Spleen (tissue), 11 donors: ENCODE data around the gene CHD1L. TPM values are rescaled to one million over a fixed set of nuclear protein-coding genes. Genes with fewer than 3 reads are reported as not detected.

ENCODE experiments used
- DNase-seq: peaks from one replicate; pipeline ENCODE4 v3.0.0-alpha.2; 2020
- H3K27ac ChIP-seq, 8 donors: fragments of 200-600 bp; sonication (generic) in 7 of 8; 1 replicate in 4 of 8; 2 replicates in 4 of 8; pipeline versions ENCODE4 v1.5.0 to v1.8.0; 2016 to 2021; ENCODE audit warnings: inconsistent platforms in 4 of 8, mild to moderate bottlenecking in 4 of 8, moderate library complexity in 1 of 8
- H3K27me3 ChIP-seq, 7 donors: fragments of 200-600 bp; sonication (generic) in 6 of 7; replicated peaks in 1 of 7; 1 replicate in 4 of 7; 2 replicates in 3 of 7; pipeline versions ENCODE4 v1.5.0 to v1.8.0; 2016 to 2021; ENCODE audit warnings: inconsistent platforms in 3 of 7, mild to moderate bottlenecking in 1 of 7
- H3K36me3 ChIP-seq, 6 donors: fragments of 200-600 bp; sonication (generic) in 5 of 6; 1 replicate in 4 of 6; 2 replicates in 2 of 6; pipeline versions ENCODE4 v1.5.0 to v1.8.0; 2016 to 2021; ENCODE audit warnings: inconsistent platforms in 2 of 6
- H3K4me1 ChIP-seq, 6 donors: fragments of 200-600 bp; sonication (generic) in 5 of 6; 1 replicate in 3 of 6; 2 replicates in 3 of 6; pipeline versions ENCODE4 v1.5.0 to v1.8.0; 2016 to 2021; ENCODE audit warnings: inconsistent platforms in 3 of 6
- H3K4me3 ChIP-seq, 8 donors: fragments of 200-600 bp; sonication (generic) in 7 of 8; 1 replicate in 4 of 8; 2 replicates in 4 of 8; pipeline versions ENCODE4 v1.5.0 to v1.8.0; 2016 to 2021; ENCODE audit warnings: inconsistent platforms in 4 of 8, mild to moderate bottlenecking in 4 of 8, moderate library complexity in 2 of 8
- H3K9me3 ChIP-seq, 8 donors: fragments of 200-600 bp; sonication (generic) in 7 of 8; 1 replicate in 4 of 8; 2 replicates in 4 of 8; pipeline versions ENCODE4 v1.5.0 to v1.8.0; 2016 to 2021; ENCODE audit warnings: inconsistent platforms in 4 of 8
- POLR2A ChIP-seq, 3 donors: fragments of 450-650 bp; IDR thresholded peaks; one replicate each; pipeline ENCODE4 v1.5.1; 2017; ENCODE audit warnings: antibody characterized with exemption in 3 of 3, mild to moderate bottlenecking in 1 of 3
- POLR2AphosphoS5 ChIP-seq, 3 donors: sonication (generic); formaldehyde crosslinking; IDR thresholded peaks; one replicate each; pipeline ENCODE4 v1.5.1; 2017; ENCODE audit warnings: antibody characterized with exemption in 3 of 3
- WGBS, 5 donors: extraction: QIAGEN DNeasy Blood & Tissue Kit in 3 of 5; methylation state at CpG; one replicate each; pipeline versions ENCODE4 v1.1.5 to v1.1.7; 2013 to 2018; 5-methylcytosine and 5-hydroxymethylcytosine counted together
- intact Hi-C: fragments of 100-400 bp; cut with DNase I; formaldehyde crosslinking; loops from one replicate; pipeline ENCODE4 v1.15.0; 2023; ENCODE audit warnings: low total_unique reads
- polyA plus RNA-seq, 3 donors: library from polyadenylated mRNA; stranded (reverse); fragments of 200-250 nt; gene quantifications; one replicate each; pipeline ENCODE4 v1.2.1, GENCODE V29; 2013
- total RNA-seq, 7 donors: library from RNA; depleted of rRNA in 3 of 7; stranded (reverse); fragments of >200 nt in 3 of 7; fragmentation: NEBNext Ultra II Directional in 4 of 7; extraction: Animal tissue kit (Norgen Biotek cat#: 25700) in 4 of 7; gene quantifications; one replicate each; pipeline versions ENCODE4 v1.1.0 to v1.2.1, GENCODE V29; 2016 to 2021
- TF ChIP-seq, protein P1 (sequence below), 11 experiments: fragments of 200-600 bp in 7 of 11; fragments of 450-650 bp in 4 of 11; sonication (generic) in 4 of 11; IDR thresholded peaks in 8 of 11; conservative IDR thresholded peaks in 3 of 11; 1 replicate in 7 of 11; 2 replicates in 4 of 11; pipeline versions ENCODE4 v1.4.0 to v1.8.0; 2016 to 2021; ENCODE audit warnings: antibody characterized with exemption in 11 of 11, inconsistent platforms in 4 of 11, mild to moderate bottlenecking in 1 of 11
- donor health status: healthy with polysubstance abuse.
- donor health status: DM: no; HTN: no; CAD: no; lungs with moderate emphysema.
- donor health status: DM: no; HTN: no; CAD: no.
- donor health status: Bipolar disorder and iron deficiency.
- donor health status: healthy.
- donor health status: DM: no; HTN: no; CAD: no.
- donor health status: DM: yes; HTN: yes; CAD: no.

The CHD1L gene
- total and polyA plus RNA-seq, 10 donors, result 25.8 to 52.6 (median 38.9) TPM

- no peak for DNase-seq
- H3K4me3 ChIP-seq, result no peak overlapping the region
- H3K36me3 ChIP-seq, result peaks cover 0 to 20% (median 0%) of the 10 kb centered on the region in 6 donors
- no peak for TF ChIP-seq POLR2A (IDR thresholded peaks at IDR 0.05)
- TF ChIP-seq POLR2AphosphoS5 (IDR thresholded peaks at IDR 0.05), result no peak
- TF ChIP-seq, protein P1, sequence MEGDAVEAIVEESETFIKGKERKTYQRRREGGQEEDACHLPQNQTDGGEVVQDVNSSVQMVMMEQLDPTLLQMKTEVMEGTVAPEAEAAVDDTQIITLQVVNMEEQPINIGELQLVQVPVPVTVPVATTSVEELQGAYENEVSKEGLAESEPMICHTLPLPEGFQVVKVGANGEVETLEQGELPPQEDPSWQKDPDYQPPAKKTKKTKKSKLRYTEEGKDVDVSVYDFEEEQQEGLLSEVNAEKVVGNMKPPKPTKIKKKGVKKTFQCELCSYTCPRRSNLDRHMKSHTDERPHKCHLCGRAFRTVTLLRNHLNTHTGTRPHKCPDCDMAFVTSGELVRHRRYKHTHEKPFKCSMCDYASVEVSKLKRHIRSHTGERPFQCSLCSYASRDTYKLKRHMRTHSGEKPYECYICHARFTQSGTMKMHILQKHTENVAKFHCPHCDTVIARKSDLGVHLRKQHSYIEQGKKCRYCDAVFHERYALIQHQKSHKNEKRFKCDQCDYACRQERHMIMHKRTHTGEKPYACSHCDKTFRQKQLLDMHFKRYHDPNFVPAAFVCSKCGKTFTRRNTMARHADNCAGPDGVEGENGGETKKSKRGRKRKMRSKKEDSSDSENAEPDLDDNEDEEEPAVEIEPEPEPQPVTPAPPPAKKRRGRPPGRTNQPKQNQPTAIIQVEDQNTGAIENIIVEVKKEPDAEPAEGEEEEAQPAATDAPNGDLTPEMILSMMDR (IDR thresholded peaks at IDR 0.05 in 8 of 11, conservative IDR thresholded peaks at IDR 0.05 in 3 of 11), result no peak
- H3K27ac ChIP-seq, result no peak overlapping the region
- H3K9me3 ChIP-seq, result no peaks in the 10 kb centered on the region
- H3K4me1 ChIP-seq, result peaks cover 0 to 25% (median 3%) of the 10 kb centered on the region in 6 donors
- no peaks in the 10 kb centered on the region for H3K27me3 ChIP-seq
- intact Hi-C loops, result no loop called here
- 92 to 96% (median 95%) methylated on average over 3 of the region's 3 CpGs for WGBS, 5 donors
Measured at GRCh38 chr1:147209825-147210821, 32.4 kb upstream of the CHD1L start.

GRCh38 chr1:147210987-147211386, 31.5 kb upstream of the CHD1L start:
- TF ChIP-seq POLR2AphosphoS5 (IDR thresholded peaks at IDR 0.05) (no peak), POLR2A (IDR thresholded peaks at IDR 0.05) (no peak)
- TF ChIP-seq, protein P1 (IDR thresholded peaks at IDR 0.05 in 8 of 11, conservative IDR thresholded peaks at IDR 0.05 in 3 of 11), result no peak
- WGBS, 5 donors, result 83 to 95% (median 90%) methylated on average over 2 of the region's 2 CpGs
- Histone ChIP-seq H3K27ac (no peak overlapping the region), H3K4me3 (no peak overlapping the region), H3K36me3 (peaks cover 0 to 20% (median 0%) of the 10 kb centered on the region in 6 donors), H3K4me1 (peaks cover 0 to 28% (median 3%) of the 10 kb centered on the region in 6 donors), H3K9me3 (no peaks in the 10 kb centered on the region), H3K27me3 (no peaks in the 10 kb centered on the region)
- intact Hi-C loops, result no loop called here
- no peak for DNase-seq

- DNase-seq, result no peak
- 94 to 100% (median 99%) methylated on average over 2 of the region's 2 CpGs for WGBS, 5 donors
- TF ChIP-seq, protein P1 (IDR thresholded peaks at IDR 0.05 in 8 of 11, conservative IDR thresholded peaks at IDR 0.05 in 3 of 11), result no peak
- no peak for TF ChIP-seq POLR2A (IDR thresholded peaks at IDR 0.05)
- no peak for TF ChIP-seq POLR2AphosphoS5 (IDR thresholded peaks at IDR 0.05)
- Histone ChIP-seq H3K4me3 (no peak overlapping the region), H3K27ac (no peak overlapping the region), H3K27me3 (no peaks in the 10 kb centered on the region), H3K9me3 (no peaks in the 10 kb centered on the region), H3K36me3 (peaks cover 0 to 20% (median 0%) of the 10 kb centered on the region in 6 donors), H3K4me1 (peaks cover 0 to 28% (median 3%) of the 10 kb centered on the region in 6 donors)
- intact Hi-C loops, result no loop called here
Measured at GRCh38 chr1:147211577-147211976, 30.9 kb upstream of the CHD1L start.

DNA sequence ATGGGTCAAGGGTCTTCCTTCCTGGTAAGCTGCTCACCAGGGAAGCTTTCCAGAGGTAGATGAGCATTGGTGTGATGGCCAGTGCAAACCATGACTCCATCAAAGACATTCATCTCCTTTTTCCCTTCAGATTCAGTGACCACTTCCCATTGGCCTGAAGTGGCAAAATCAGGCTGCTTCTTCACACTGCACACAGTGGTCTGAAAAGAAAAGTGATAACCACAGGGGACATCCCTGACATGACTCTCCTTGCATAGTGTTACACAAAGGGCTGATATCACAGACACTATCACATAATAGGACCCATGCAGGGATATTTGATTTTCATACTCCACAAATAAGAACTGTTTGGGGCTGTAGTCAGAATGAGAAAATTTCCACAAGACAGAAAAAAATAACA, 29.2 kb upstream of the CHD1L start:
- Histone ChIP-seq H3K27me3 (no peaks in the 10 kb centered on the region), H3K36me3 (peaks cover 0 to 20% (median 0%) of the 10 kb centered on the region in 6 donors), H3K4me3 (no peak overlapping the region), H3K9me3 (no peaks in the 10 kb centered on the region), H3K27ac (no peak overlapping the region), H3K4me1 (peaks cover 0 to 28% (median 3%) of the 10 kb centered on the region in 6 donors)
- intact Hi-C loops, result no loop called here
- no peak for DNase-seq
- no peak for TF ChIP-seq POLR2A (IDR thresholded peaks at IDR 0.05)
- TF ChIP-seq, protein P1 (IDR thresholded peaks at IDR 0.05 in 8 of 11, conservative IDR thresholded peaks at IDR 0.05 in 3 of 11), result no peak
- TF ChIP-seq POLR2AphosphoS5 (IDR thresholded peaks at IDR 0.05), result no peak
